CD4-positive, alpha-beta T cell treated with Interferon alpha-2 for 1 hour (primary cell): ENCODE measurements around the gene MEF2B.
A peak's percentile ranks its signal among the peaks of the same experiment; 100 is the strongest.

Experiments
- DNase-seq, 2 donors: peaks; one replicate each; pipeline ENCODE4 v3.0.0-alpha.2; 2020 to 2022

The MEF2B gene

GRCh38 chr19:19170053-19170872 is at the start of gene MEF2B:
MEF2B (minus strand) TSS chr19:19170263; CDS start chr19:19150735, 19,528 bp downstream.
- DNase-seq = peak; percentile 75 to 78

GRCh38 chr19:19218911-19219310 is 48.8 kb upstream of the MEF2B start:
- DNase-seq = no peak

- DNase-seq = no peak
Measured at GRCh38 chr19:19217099-19217498, 47.0 kb upstream of the MEF2B start.

- DNase-seq = no peak
Measured at GRCh38 chr19:19215792-19216191, 45.7 kb upstream of the MEF2B start.

GRCh38 chr19:19214892-19215291 is 44.8 kb upstream of the MEF2B start:
- DNase-seq = peak in 1 of 2 donors; percentile 31

GRCh38 chr19:19214159-19214490 is 44.1 kb upstream of the MEF2B start:
- no peak for DNase-seq

- DNase-seq = no peak
Measured at GRCh38 chr19:19213426-19214158, 43.5 kb upstream of the MEF2B start.

- no peak for DNase-seq
Measured at GRCh38 chr19:19212916-19213315, 42.9 kb upstream of the MEF2B start.

- DNase-seq = no peak
Measured at GRCh38 chr19:19211499-19212420, 41.7 kb upstream of the MEF2B start, which contains the start of gene NCAN. NCAN (plus strand) TSS chr19:19211958; CDS start chr19:19216954, 4,996 bp downstream.

- DNase-seq = no peak
Measured at GRCh38 chr19:19209372-19209771, 39.3 kb upstream of the MEF2B start.

- no peak for DNase-seq
Measured at GRCh38 chr19:19207637-19208572, 37.8 kb upstream of the MEF2B start.

- no peak for DNase-seq
Measured at GRCh38 chr19:19206938-19207337, 36.9 kb upstream of the MEF2B start.

GRCh38 chr19:19205416-19206410 is 35.6 kb upstream of the MEF2B start:
- no peak for DNase-seq

GRCh38 chr19:19204181-19204580 is 34.1 kb upstream of the MEF2B start:
- DNase-seq = no peak

- DNase-seq = peak; percentile 91 to 93
Measured at GRCh38 chr19:19203012-19203856, 33.2 kb upstream of the MEF2B start, which contains the start of gene NR2C2AP. NR2C2AP (minus strand) TSS chr19:19203414; CDS start chr19:19203060, 354 bp downstream.

GRCh38 chr19:19202707-19203011 is 32.6 kb upstream of the MEF2B start:
- DNase-seq = no peak

- DNase-seq = no peak
Measured at GRCh38 chr19:19201697-19202630, 31.9 kb upstream of the MEF2B start.

- no peak for DNase-seq
Measured at GRCh38 chr19:19193926-19194325, 23.9 kb upstream of the MEF2B start.
